ENCODE measurements around the gene TTLL5. TPM values are rescaled to one million over a fixed set of nuclear protein-coding genes. Genes with fewer than 3 reads are reported as not detected.

TTLL5 gene
- total and polyA plus RNA-seq, 2 of the 13 experiments (the other 11 are each of a cell fraction or from before 2014, with no cell fraction given): 11.8 to 18.8 TPM

- Histone ChIP-seq H4K20me1 (ENCODE audit: insufficient read depth, low read length) (no peaks in the 10 kb centered on the region), H3K36me3 (replicated peaks in 1 of 2; ENCODE audit: control insufficient read depth in 1 of 2, insufficient read depth in 2 of 2, low read length in 2 of 2) (peaks cover 0 to 1% of the 10 kb centered on the region in 2 experiments; a peak in 2 of 5 replicates), H3K27ac (ENCODE audit: extremely low read length, insufficient read depth, low read length) (no peak overlapping the region), H3K79me2 (ENCODE audit: insufficient read depth, low read length) (no peaks in the 10 kb centered on the region), H3K4me3 (replicated peaks in 1 of 3; ENCODE audit: insufficient read depth in 1 of 3, low read depth in 2 of 3, low read length in 3 of 3) (no peak overlapping the region), H3K4me2 (ENCODE audit: low read depth, low read length) (no peak overlapping the region), H3K9ac (ENCODE audit: insufficient read depth, low read depth, low read length) (no peak overlapping the region), H3K4me1 (ENCODE audit: insufficient read depth, low read length) (peaks cover 7% of the 10 kb centered on the region), H2AFZ (ENCODE audit: low read length) (no peak overlapping the region), H3K27me3 (ENCODE audit: control insufficient read depth in 1 of 2, insufficient read depth in 2 of 2, low read length in 2 of 2) (no peaks in the 10 kb centered on the region), H3K9me3 (ENCODE audit: low read length) (no peaks in the 10 kb centered on the region)
- no peak for ATAC-seq
- CTCF ChIA-PET (ENCODE audit: low intra/inter-chr PET ratio, low total read pairs): no interaction called here
- no peak for FAIRE-seq
- intact Hi-C loops (cut with micrococcal nuclease; ENCODE audit: unreplicated experiment): no loop called here
- BruUV-seq (replicated peaks): no TSS peak
- no peak for DNase-seq (ENCODE audit: low spot score)
- in situ Hi-C loops (cut with HindIII; ENCODE audit: extremely low pct_ligation_motif_present, low pct_unique_long_range_greater_than_20kb): no loop called here
- TF ChIP-seq MXD4 (CRISPR knock-in tag; IDR thresholded peaks at IDR 0.05) (no peak), HNRNPK (IDR thresholded peaks at IDR 0.05; ENCODE audit: low read depth, low read length, poor library complexity, severe bottlenecking) (no peak), ZNF776 (CRISPR knock-in tag; IDR thresholded peaks at IDR 0.05) (no peak), AFF4 (CRISPR knock-in tag; IDR thresholded peaks at IDR 0.05) (no peak), SIX1 (CRISPR knock-in tag; IDR thresholded peaks at IDR 0.05; ENCODE audit: borderline replicate concordance) (no peak), SIN3A (IDR thresholded peaks at IDR 0.05; ENCODE audit: borderline replicate concordance, low read depth, low read length) (no peak), SRSF4 (IDR thresholded peaks at IDR 0.05; ENCODE audit: low read depth, low read length, poor library complexity, severe bottlenecking) (no peak), ZNF275 (CRISPR knock-in tag; IDR thresholded peaks at IDR 0.05; ENCODE audit: borderline replicate concordance) (no peak), NR2F2 (IDR thresholded peaks at IDR 0.05; ENCODE audit: borderline replicate concordance, low read depth) (no peak), ZMAT3 (CRISPR knock-in tag; conservative IDR thresholded peaks at IDR 0.05) (no peak), CHD2 (IDR thresholded peaks at IDR 0.05; ENCODE audit: low read depth, low read length) (no peak)
- TF ChIP-seq, protein P1, sequence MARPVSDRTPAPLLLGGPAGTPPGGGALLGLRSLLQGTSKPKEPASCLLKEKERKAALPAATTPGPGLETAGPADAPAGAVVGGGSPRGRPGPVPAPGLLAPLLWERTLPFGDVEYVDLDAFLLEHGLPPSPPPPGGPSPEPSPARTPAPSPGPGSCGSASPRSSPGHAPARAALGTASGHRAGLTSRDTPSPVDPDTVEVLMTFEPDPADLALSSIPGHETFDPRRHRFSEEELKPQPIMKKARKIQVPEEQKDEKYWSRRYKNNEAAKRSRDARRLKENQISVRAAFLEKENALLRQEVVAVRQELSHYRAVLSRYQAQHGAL (CRISPR knock-in tag; IDR thresholded peaks at IDR 0.05; ENCODE audit: not compliant biosample characterization): no peak
- TF ChIP-seq, protein P2, sequence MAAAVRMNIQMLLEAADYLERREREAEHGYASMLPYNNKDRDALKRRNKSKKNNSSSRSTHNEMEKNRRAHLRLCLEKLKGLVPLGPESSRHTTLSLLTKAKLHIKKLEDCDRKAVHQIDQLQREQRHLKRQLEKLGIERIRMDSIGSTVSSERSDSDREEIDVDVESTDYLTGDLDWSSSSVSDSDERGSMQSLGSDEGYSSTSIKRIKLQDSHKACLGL (CRISPR knock-in tag; IDR thresholded peaks at IDR 0.05): no peak
- TF ChIP-seq, protein P3, sequence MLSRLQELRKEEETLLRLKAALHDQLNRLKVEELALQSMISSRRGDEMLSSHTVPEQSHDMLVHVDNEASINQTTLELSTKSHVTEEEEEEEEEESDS (CRISPR knock-in tag; IDR thresholded peaks at IDR 0.05; ENCODE audit: borderline replicate concordance): no peak
- POLR2A ChIA-PET: no interaction called here
- WGBS (ENCODE audit: low lambda C conversion rate): 97% methylated on average over 7 of the region's 7 CpGs
These were observed 250.8 kb downstream of the TTLL5 start for GRCh38 chr14:75911883-75912282.
